Stimulated activated effector memory CD8-positive, alpha-beta T cell treated with anti-CD3 and anti-CD28 coated beads, Interleukin-12 subunit alpha, Interleukin-12 subunit beta, amount 100 ng/mL, for 72 hours (primary cell): Measurements from ENCODE around the gene CAMK2A.

Experiments used
- ATAC-seq: fragments of 150-1000 bp; cut with Tn5 transposase; 2 replicates; pipeline ENCODE4 v1.10.0; 2021
- DNase-seq, 2 donors: peaks; one replicate each; pipeline ENCODE4 v3.0.0; 2021 to 2022; ENCODE audit warnings: low spot score in 2 of 2
- H3K27ac Mint-ChIP-seq: one replicate; pipeline ENCODE4 v1.8.0; 2022; ENCODE audit warnings: mild to moderate bottlenecking, mixed read lengths
- H3K36me3 Mint-ChIP-seq: one replicate; pipeline ENCODE4 v1.8.0; 2022; ENCODE audit warnings: mild to moderate bottlenecking, mixed read lengths
- H3K4me1 Mint-ChIP-seq: one replicate; pipeline ENCODE4 v1.8.0; 2022; ENCODE audit warnings: mixed read lengths
- H3K4me3 Mint-ChIP-seq: one replicate; pipeline ENCODE4 v1.8.0; 2022; ENCODE audit warnings: mild to moderate bottlenecking, mixed read lengths
- H3K9me3 Mint-ChIP-seq: one replicate; pipeline ENCODE4 v1.8.0; 2022; ENCODE audit warnings: mixed read lengths

Gene CAMK2A

GRCh38 chr5:150289551-150290390 is at the start of gene CAMK2A:
Gene CAMK2A (minus strand): TSS chr5:150289773. CDS start chr5:150289625, 148 bp downstream.
- Mint-ChIP-seq H3K9me3 (no peaks in the 10 kb centered on the region), H3K4me1 (no peaks in the 10 kb centered on the region), H3K27ac (no peak within 1 kb of the TSS), H3K4me3 (no peak within 1 kb of the TSS), H3K36me3 (no peaks in the 10 kb centered on the region)
- ATAC-seq, result no peak
- no peak for DNase-seq

- no peaks in the 10 kb centered on the region for H3K36me3 Mint-ChIP-seq
Measured at GRCh38 chr5:150339165-150339564, 49.6 kb upstream of the CAMK2A start.

GRCh38 chr5:150338546-150338945 is 49.0 kb upstream of the CAMK2A start:
- H3K27ac Mint-ChIP-seq, result peak overlapping the region; percentile 23
- H3K4me1 Mint-ChIP-seq, result peaks cover 14% of the 10 kb centered on the region
- H3K4me3 Mint-ChIP-seq, result no peak overlapping the region
- DNase-seq (no peak), ATAC-seq (no peak)
- H3K36me3 Mint-ChIP-seq, result no peaks in the 10 kb centered on the region
- H3K9me3 Mint-ChIP-seq, result no peaks in the 10 kb centered on the region

More at GRCh38 chr5:150339165-150339564, 49.6 kb upstream of the CAMK2A start:
- peaks cover 14% of the 10 kb centered on the region for H3K4me1 Mint-ChIP-seq
- no peak overlapping the region for H3K4me3 Mint-ChIP-seq
- DNase-seq, result no peak
- H3K27ac Mint-ChIP-seq, result peak overlapping the region; percentile 23
- ATAC-seq, result no peak
- H3K9me3 Mint-ChIP-seq, result no peaks in the 10 kb centered on the region

- Mint-ChIP-seq H3K4me3 (no peak overlapping the region), H3K9me3 (no peaks in the 10 kb centered on the region), H3K36me3 (no peaks in the 10 kb centered on the region), H3K4me1 (peaks cover 2% of the 10 kb centered on the region), H3K27ac (no peak overlapping the region)
- ATAC-seq (no peak), DNase-seq (no peak)
Measured at GRCh38 chr5:150335778-150336177, 46.2 kb upstream of the CAMK2A start.

GRCh38 chr5:150333400-150333799 is 43.8 kb upstream of the CAMK2A start:
- ATAC-seq, result no peak
- no peak overlapping the region for H3K27ac Mint-ChIP-seq
- no peaks in the 10 kb centered on the region for H3K36me3 Mint-ChIP-seq
- no peak overlapping the region for H3K4me3 Mint-ChIP-seq
- no peak for DNase-seq
- no peaks in the 10 kb centered on the region for H3K9me3 Mint-ChIP-seq
- H3K4me1 Mint-ChIP-seq, result no peaks in the 10 kb centered on the region

DNA sequence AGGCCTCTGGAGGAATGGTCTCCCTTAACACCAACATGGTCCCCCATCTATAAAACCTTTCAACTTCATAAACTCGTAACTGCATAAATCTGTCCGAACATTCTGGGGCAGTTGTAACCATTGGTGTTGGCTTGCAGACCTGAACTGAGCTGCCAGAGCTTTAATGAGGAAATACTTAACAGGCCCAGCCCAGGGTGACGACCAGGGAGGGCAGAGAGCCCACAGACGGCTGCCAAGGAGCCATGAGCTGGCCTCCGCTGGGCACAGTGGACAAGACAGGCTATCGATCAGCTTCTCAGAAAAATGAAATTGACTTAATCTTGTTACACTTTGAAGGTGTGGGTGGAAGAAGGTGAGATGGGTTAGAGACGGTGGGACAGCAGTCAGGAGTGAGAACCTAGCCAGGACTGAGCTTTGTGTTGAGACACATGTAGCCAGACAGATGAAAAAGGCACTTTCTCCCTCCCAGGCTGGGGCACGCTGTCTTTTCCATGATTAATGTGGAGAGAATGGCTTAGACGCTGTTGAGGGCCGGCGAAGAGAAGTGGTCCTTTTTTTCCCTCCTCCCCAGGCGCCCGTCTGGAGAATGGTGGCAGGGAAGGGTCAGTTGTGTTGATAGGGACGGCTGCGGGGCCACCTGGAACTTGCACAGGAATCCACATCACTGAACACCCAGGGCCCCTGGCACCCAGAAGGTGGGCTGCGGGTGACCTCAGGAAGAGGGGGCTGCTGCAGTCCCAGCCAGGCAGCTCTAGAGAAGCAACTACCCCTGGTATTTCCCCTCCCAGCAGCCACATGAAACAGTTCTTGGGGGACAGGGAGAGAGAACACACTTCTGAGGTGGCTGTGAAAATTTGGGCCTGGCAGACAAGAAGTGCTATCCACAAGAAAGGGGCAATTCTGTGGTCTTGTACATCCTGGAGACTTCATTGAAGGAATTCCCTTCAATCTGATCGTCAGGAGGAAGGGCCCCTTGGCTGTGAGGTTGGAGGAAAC is 40.6 kb upstream of the CAMK2A start:
- Mint-ChIP-seq H3K4me1 (no peaks in the 10 kb centered on the region), H3K27ac (no peak overlapping the region), H3K9me3 (no peaks in the 10 kb centered on the region), H3K4me3 (no peak overlapping the region), H3K36me3 (no peaks in the 10 kb centered on the region)
- ATAC-seq (no peak), DNase-seq (no peak)

DNA sequence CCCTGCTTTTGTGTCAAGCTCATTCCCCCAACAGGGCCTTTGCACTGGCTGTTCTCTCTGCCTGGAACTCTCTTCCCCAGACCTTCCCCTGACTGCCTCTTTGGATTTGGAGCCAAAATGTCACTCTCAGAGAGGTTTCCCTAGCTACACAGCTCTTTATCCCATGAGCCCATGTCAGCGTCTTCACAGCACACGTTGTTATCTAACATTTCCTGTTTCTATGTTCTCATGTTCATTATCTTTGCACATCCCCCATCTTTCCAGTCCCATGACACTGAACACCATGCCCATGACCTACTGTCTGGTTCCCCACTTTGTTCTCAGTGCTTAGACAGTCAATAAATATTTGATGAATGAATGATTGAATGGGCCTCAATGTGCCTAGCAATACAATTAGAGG is 39.5 kb upstream of the CAMK2A start:
- no peaks in the 10 kb centered on the region for H3K4me1 Mint-ChIP-seq
- H3K4me3 Mint-ChIP-seq, result no peak overlapping the region
- no peaks in the 10 kb centered on the region for H3K36me3 Mint-ChIP-seq
- no peak overlapping the region for H3K27ac Mint-ChIP-seq
- H3K9me3 Mint-ChIP-seq, result no peaks in the 10 kb centered on the region
- ATAC-seq (no peak), DNase-seq (no peak)

GRCh38 chr5:150328515-150328914 is 38.9 kb upstream of the CAMK2A start:
- no peaks in the 10 kb centered on the region for H3K9me3 Mint-ChIP-seq
- no peaks in the 10 kb centered on the region for H3K4me1 Mint-ChIP-seq
- ATAC-seq (no peak), DNase-seq (no peak)
- no peaks in the 10 kb centered on the region for H3K36me3 Mint-ChIP-seq
- no peak overlapping the region for H3K27ac Mint-ChIP-seq
- H3K4me3 Mint-ChIP-seq, result no peak overlapping the region

GRCh38 chr5:150327139-150327538 is 37.6 kb upstream of the CAMK2A start:
- Mint-ChIP-seq H3K4me3 (no peak overlapping the region), H3K36me3 (no peaks in the 10 kb centered on the region)
- no peak for ATAC-seq

DNA sequence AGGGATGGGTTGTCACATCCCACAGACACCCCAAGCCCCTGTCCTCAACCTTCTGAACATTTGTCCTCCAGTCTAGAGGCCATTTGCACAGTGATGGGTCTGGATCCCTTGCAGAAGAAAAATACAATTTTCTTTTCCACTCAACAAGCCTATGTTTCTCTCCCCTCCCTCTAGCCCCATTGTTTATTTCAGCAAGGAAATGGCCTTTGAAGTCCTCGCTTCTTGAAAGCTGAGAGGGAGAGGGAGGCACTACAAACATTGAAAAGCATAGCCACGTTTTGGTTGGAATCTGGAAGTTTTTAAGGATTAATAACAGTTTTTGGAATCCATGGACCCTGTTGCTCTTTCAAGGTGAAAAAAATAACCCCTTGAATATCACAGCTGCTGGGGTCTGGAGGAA is 37.1 kb upstream of the CAMK2A start:
- Mint-ChIP-seq H3K27ac (no peak overlapping the region), H3K9me3 (no peaks in the 10 kb centered on the region), H3K36me3 (no peaks in the 10 kb centered on the region), H3K4me3 (no peak overlapping the region), H3K4me1 (peaks cover 5% of the 10 kb centered on the region)
- ATAC-seq, result no peak
- no peak for DNase-seq

More at GRCh38 chr5:150327139-150327538, 37.6 kb upstream of the CAMK2A start:
- H3K4me1 Mint-ChIP-seq, result peaks cover under 1% of the 10 kb centered on the region
- H3K27ac Mint-ChIP-seq, result no peak overlapping the region
- no peak for DNase-seq
- H3K9me3 Mint-ChIP-seq, result no peaks in the 10 kb centered on the region

DNA sequence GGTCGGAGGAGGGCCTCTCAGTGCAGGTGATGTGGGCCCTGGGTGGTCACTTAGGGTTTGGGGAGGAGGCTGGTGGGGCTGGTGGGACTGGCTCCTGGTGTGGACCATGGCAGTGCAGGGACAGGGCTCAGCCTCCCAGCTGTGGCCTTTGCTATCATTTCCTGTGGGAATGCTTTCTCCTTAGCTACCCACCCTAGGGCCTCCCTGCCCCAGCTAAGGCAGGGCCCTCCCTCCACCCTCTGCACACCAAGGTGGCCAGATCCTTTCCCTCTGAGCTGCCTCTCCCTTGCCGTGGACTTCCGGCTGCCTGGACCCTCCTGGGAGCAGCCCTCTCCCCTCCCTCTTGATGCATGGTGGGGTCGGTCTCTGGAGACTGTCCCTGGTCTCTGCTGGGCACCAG is 35.9 kb upstream of the CAMK2A start:
- Mint-ChIP-seq H3K27ac (no peak overlapping the region), H3K36me3 (no peaks in the 10 kb centered on the region), H3K4me3 (no peak overlapping the region), H3K9me3 (no peaks in the 10 kb centered on the region), H3K4me1 (peaks cover 6% of the 10 kb centered on the region)
- DNase-seq (no peak), ATAC-seq (no peak)

- Mint-ChIP-seq H3K36me3 (no peaks in the 10 kb centered on the region), H3K4me3 (no peak overlapping the region), H3K4me1 (peaks cover 6% of the 10 kb centered on the region), H3K27ac (no peak overlapping the region), H3K9me3 (no peaks in the 10 kb centered on the region)
- DNase-seq (no peak), ATAC-seq (no peak)
Measured at GRCh38 chr5:150323819-150324218, 34.2 kb upstream of the CAMK2A start.

DNA sequence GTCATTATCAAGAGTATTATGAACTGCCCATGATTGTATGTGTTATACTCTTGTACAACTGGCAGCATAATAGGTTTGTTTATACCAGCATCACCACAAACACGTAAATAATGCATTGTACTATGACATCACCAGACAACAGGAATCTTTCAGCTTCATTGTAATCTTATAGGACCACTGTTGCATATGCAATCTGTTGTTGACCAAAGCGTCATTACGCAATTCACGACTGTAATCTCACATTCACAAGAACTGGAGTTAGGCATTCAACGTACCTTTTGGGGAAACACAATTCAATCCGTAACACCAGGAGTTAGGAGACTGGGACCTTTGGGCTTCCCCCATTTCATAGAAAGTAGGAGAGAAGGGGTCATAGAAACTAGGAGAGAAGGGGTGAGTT is 33.5 kb upstream of the CAMK2A start:
- no peak overlapping the region for H3K4me3 Mint-ChIP-seq
- H3K4me1 Mint-ChIP-seq, result peaks cover 6% of the 10 kb centered on the region
- DNase-seq, result no peak
- no peak for ATAC-seq
- H3K36me3 Mint-ChIP-seq, result no peaks in the 10 kb centered on the region
- H3K27ac Mint-ChIP-seq, result no peak overlapping the region
- H3K9me3 Mint-ChIP-seq, result no peaks in the 10 kb centered on the region

DNA sequence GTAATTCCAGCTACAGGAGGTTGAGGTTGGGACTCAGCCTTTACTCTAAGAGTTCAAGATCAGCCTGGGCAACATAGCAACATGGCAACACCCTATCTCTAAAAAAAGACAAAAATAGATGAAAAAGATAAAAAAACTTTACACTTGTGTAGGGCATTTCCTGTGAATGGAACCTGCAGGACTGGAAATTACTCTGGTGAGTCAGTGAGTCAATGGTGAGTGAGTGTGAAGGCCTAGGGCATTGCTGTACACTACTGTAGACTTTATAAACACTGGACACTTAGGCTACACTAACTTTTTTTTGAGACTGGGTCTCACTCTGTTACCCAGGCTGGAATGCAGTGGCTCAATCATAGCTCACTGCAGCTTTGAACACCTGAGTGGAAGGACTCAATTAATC is 32.6 kb upstream of the CAMK2A start:
- Mint-ChIP-seq H3K27ac (no peak overlapping the region), H3K36me3 (no peaks in the 10 kb centered on the region), H3K4me1 (peaks cover 6% of the 10 kb centered on the region), H3K4me3 (no peak overlapping the region), H3K9me3 (no peaks in the 10 kb centered on the region)
- no peak for DNase-seq
- peak; percentile 66 for ATAC-seq

GRCh38 chr5:150321784-150322183 is 32.2 kb upstream of the CAMK2A start:
- H3K36me3 Mint-ChIP-seq, result no peaks in the 10 kb centered on the region
- H3K4me3 Mint-ChIP-seq, result no peak overlapping the region
- ATAC-seq (no peak), DNase-seq (no peak)
- no peak overlapping the region for H3K27ac Mint-ChIP-seq
- no peaks in the 10 kb centered on the region for H3K9me3 Mint-ChIP-seq
- peaks cover 6% of the 10 kb centered on the region for H3K4me1 Mint-ChIP-seq
